NCI-H2081 treated with DMSO at 0.1 percent for 48 hours (cell line): ENCODE results near the gene AFAP1.

ENCODE experiments used
- DNase-seq: peaks from one replicate; lab custom pipeline; 2025; lab: John Stamatoyannopoulos, UW

Gene AFAP1

DNA sequence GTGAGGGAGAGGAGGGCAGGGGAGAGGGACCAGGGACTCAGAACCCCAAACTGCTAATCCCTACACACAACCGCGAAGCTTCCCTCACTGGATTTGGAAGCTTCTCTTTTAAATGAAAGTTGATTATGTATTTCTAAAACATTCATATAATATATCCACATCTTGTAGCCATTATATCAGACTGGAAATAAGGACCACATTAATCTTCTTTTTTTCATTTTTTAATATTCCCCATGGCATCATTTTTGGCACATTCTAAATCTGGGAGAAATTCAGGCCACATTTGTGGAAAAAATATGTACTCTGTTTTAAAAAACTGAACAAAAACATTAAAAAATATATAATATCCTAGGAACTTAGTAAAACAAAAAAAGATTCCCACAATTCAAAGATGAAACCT is 97.8 kb downstream of the AFAP1 start:
- no peak for DNase-seq

DNA sequence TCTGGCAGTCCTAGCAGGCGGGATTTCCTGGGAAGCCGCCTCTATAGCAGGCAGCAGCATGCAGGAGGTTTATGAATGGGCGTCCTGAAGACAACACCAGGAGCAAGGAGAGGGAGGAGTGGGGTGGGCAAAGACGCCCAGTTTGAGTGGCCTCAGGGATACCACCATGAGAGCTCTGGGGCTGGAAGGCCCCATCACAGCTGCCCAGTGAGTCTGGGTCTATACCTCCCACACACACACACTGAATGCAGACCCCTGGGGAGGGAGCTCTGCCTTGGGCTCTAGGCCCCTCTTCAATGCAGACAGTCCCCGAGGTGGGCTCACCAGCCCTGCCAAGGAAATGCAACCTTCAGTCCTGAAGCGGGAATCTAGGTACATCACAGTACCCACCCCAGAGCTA is 98.6 kb downstream of the AFAP1 start:
- DNase-seq = no peak

DNA sequence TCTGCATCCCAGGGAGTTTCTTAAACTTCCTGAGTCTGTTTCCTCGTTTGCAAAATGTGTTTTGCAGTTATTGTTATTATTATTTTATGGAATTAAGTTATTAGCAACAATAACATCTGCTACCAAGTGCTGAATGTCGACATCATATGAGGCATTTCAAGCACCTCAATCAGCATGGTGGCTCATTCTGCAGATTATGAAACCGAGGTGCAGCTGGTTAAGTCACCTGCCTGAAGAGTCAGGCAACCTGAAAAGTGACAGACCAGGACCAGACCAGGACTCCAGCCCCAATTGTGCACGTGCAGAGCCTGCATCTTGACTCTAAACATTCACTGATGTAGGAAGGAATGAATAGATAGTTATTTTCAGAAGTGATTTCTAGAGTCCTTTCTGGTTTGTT is 99.8 kb downstream of the AFAP1 start:
- no peak for DNase-seq

GRCh38 chr4:7838136-7838782 is 101.4 kb downstream of the AFAP1 start:
- no peak for DNase-seq

DNA sequence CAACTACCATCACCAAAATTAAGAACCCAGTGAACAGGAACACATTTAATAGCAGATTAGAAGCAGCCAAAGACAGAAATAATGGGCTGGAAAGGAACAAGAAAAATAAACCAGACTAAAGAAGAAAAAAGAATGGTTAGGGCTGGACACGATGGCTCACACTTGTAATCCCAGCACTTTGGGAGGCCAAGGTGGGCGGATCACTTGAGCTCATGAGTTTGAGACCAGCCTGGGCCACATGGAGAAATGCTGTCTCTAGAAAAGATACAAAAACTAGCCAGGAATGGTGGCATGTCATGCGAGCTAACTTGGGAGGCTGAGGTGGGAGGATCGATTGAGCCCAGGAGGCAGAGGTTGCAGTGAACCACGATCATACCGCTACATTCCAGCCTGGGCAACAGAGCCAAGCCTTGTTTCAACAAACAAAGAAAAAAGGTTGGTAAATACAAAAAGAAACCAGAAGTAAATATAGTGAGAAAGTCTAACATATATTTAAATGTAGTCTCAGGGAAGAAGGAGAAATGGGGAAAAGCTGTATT is 102.0 kb downstream of the AFAP1 start:
- no peak for DNase-seq

GRCh38 chr4:7831858-7832730 is 107.6 kb downstream of the AFAP1 start:
- DNase-seq = no peak

DNA sequence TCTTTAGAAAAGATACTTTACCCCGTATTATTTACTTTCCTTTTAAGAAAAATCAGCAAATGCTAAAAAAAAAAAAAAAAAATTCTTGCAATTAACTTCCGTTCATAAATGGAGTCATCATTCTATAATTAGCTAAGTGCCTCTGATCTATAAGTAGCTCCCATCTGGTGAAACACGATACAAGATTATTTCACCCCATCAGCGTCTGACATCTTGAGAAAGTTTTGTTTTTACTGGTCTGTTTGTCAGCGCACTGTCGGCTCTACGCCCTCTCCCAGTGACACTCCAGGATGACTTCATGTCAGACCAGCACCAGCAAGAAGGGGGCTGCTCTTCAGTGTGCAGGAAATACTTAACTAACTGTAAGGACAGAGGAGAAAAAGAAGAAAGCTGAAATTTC is 108.3 kb downstream of the AFAP1 start:
- DNase-seq = no peak

DNA sequence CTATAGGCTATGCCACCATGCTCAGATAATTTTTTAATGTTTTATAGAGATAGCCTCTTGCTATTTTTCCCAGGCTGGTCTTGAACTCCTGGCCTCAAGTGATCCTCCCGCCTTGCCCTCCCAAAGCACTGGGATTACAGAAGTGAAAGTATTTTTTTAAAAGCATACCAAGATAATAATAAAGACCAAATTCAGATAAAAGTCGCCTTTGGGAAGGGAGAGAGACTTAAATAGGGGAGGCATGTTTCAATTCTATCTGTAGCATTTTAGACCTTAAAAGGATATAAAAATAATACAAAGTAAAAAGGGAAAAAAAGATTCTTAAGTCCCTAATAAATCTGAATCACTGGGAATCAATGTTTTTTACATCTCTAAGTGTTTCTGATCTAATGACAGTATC is 108.9 kb downstream of the AFAP1 start:
- DNase-seq = no peak

GRCh38 chr4:7829652-7830580 is 109.7 kb downstream of the AFAP1 start:
- DNase-seq = no peak

- DNase-seq = no peak
Measured at GRCh38 chr4:7828793-7829301, 110.8 kb downstream of the AFAP1 start.

GRCh38 chr4:7828011-7828720 is 111.5 kb downstream of the AFAP1 start:
- no peak for DNase-seq

- DNase-seq = no peak
Measured at GRCh38 chr4:7827566-7827965, 112.1 kb downstream of the AFAP1 start.

- DNase-seq = no peak
Measured at GRCh38 chr4:7826909-7827306, 112.8 kb downstream of the AFAP1 start.

DNA sequence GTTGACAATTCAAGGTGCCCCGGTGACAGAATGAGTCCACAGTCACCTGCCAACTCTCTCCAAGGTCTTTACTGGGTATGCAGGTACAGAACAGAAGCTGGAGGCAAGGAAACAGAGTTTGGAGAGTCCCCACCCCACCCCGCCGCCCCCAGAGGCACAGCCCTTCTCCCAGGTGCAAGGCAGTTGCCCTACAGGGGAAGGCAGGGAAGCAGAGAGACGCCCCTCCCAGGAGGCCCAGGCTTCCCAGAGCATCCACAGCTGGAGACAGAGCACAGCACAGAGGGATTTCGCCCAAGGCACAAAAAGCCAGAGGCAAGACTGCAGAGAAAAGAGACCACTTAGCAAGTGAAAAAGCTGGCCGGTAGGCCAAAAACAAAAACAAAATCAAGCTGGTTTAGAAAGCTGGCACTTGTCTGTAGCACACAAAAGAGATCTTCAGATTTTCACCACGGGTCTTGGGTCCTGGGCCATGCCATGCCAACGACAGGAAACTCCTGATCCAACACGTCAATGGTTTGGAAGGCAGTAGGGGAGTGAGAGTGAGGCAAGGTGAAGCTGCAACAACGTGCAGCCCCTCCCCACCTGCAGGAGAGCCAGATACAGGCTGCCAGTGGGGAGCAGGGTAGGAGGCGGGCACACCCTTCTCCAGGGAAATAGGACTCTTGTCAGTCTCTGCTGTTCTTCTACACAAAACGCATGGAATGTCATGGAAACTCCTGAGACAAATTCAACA is 113.3 kb downstream of the AFAP1 start:
- no peak for DNase-seq

GRCh38 chr4:7824218-7824617 is 115.4 kb downstream of the AFAP1 start:
- DNase-seq = no peak

GRCh38 chr4:7823416-7823824 is 116.2 kb downstream of the AFAP1 start:
- no peak for DNase-seq

- no peak for DNase-seq
Measured at GRCh38 chr4:7822877-7823276, 116.8 kb downstream of the AFAP1 start.

DNA sequence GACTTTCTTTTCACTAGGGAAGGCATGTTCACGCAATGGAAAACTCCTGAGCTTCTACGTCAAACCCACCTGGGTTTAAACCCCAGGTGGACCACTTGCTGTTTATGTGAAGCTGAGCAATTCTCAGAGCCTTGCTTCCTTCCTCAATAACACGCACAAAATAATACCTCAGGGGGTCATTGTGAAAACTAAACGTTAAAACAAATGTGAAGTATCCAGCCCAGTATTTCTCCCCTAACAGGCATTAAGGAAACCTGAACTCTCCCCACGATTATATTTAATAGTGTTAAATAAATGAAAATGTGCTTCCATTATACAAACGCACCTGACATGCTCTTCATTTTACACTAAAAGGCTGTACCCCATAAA is 117.5 kb downstream of the AFAP1 start:
- no peak for DNase-seq

DNA sequence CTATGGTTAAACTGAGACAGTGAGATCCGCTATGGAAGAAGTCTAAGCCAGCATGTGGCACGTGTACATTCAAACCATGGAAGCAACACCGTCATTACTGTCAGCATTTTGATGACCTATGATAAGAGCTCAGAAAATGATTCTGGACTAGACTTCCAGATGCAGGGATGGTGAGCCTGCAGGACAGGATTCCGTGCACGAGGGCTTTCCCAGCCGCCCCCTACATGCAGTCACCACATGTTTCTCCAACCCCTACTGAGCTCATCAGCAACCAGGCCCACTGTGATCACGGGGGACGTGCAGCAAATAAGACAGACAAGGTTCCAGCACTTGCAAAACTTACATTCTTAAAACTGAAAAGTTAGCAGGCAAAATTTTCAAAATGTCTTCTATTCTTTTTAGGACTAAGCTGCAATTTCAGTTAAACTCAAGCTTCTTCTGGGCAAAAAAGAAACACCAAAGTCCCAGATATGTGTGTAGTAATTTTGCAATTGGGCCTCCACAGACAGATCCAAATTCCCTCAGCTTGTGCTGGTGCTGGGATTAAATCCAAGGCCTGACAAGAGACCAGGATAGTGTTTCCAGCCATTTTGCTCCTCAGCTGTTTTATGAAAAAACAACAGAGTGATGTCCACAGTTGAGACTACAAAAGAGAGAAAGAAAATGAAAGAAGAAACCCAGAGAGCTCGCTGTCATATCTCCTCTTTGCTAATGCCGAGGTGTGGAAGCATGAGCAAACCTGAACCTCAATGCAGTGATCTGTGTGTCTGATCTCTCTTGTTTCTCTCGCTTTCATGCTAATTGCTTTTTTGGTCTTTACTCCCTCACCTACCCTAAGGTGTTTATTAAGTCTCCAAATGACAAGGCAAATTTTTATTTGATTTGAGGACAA is 118.2 kb downstream of the AFAP1 start:
- no peak for DNase-seq
